Measurements from ENCODE around the gene ZNF784.

Gene ZNF784

DNA sequence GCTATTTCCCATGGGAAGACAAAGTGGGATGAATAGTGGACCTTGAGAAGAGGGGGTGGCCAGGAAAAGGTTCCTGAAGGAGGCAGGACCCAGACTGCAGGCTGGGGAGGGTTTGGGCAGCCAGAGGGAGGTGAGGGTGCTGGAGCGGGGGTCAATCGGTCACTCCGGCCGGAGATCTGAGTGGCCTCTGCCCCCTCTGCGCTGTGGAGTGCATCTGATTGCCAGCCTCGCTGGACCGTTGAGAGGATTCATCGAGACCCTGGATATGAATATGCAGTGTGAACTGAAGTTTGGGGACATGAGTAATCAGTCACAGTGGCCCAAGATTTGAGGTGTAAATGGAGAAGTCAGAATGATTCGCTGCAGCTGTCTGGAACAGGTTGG, 11.0 kb upstream of the ZNF784 start:
- peak overlapping the region; percentile 93 for H3K4me3 ChIP-seq (ENCODE audit: extremely low read depth, insufficient read depth, low read length, poor library complexity, severe bottlenecking)
- peak overlapping the region; percentile 91 for H3K27ac ChIP-seq (ENCODE audit: low read depth, low read length, severe bottlenecking)
- H3K4me1 ChIP-seq (ENCODE audit: control insufficient read depth, insufficient read depth, low read length, poor library complexity, severe bottlenecking) = peaks cover 10% of the 10 kb centered on the region
- WGBS, 2 experiments (ENCODE audit: insufficient coverage in 2 of 2) = 8% methylated on average over 6 to 9 of the region's 9 CpGs
- no peaks in the 10 kb centered on the region for H3K9me3 ChIP-seq (ENCODE audit: control insufficient read depth, low read length)
- H3K36me3 ChIP-seq (ENCODE audit: control insufficient read depth, insufficient read depth, low read length) = peaks cover 19% of the 10 kb centered on the region

DNA sequence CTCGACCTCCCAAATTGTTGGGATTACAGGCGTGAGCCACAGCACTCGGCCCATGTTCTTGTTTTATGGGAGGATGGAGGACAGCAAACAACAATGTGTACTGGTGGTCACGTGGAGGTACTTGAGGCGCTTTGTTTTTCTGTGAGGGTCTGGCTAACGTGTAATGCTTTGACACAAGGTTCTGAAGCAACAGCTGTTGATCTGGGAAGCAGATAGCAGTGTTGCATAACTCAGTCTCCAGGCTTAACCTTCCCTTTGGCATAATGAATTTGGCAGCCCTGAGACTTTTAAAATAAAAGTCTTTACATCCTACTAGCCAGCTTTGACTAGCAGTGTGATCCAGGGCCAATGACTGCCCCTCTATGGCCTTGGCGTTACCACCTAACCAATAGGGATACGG, 9.5 kb upstream of the ZNF784 start:
- H3K4me3 ChIP-seq (ENCODE audit: extremely low read depth, insufficient read depth, low read length, poor library complexity, severe bottlenecking) = no peak overlapping the region

DNA sequence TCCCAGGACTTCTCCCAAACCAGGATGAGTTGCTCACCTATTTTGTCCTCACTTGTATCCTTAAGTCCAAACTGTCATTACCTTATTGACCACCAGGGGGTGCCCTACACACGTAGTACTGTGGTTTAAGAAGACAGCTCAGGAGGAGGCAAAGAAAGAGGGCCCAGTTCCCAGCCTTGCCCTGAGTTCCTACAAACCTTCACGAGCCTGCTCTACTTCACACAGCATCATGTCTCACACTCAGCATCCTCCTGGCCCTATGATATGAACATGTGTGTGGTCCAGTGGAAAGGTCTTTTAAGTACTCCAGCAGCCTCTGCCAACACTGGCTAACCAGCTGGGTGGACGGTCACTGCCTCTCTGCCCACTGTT, 8.1 kb upstream of the ZNF784 start:
- Histone ChIP-seq H3K9me3 (ENCODE audit: control insufficient read depth, low read length) (no peaks in the 10 kb centered on the region), H3K36me3 (ENCODE audit: control insufficient read depth, insufficient read depth, low read length) (peaks cover 5% of the 10 kb centered on the region), H3K27ac (ENCODE audit: low read depth, low read length, severe bottlenecking) (no peak overlapping the region), H3K4me3 (ENCODE audit: extremely low read depth, insufficient read depth, low read length, poor library complexity, severe bottlenecking) (no peak overlapping the region), H3K4me1 (ENCODE audit: control insufficient read depth, insufficient read depth, low read length, poor library complexity, severe bottlenecking) (peaks cover 10% of the 10 kb centered on the region)
- 42 to 90% methylated on average over 1 to 2 of the region's 3 CpGs for WGBS, 2 experiments (ENCODE audit: insufficient coverage in 2 of 2)

More for the DNA sequence above, 9.5 kb upstream of the ZNF784 start:
- Histone ChIP-seq H3K36me3 (ENCODE audit: control insufficient read depth, insufficient read depth, low read length) (peaks cover 19% of the 10 kb centered on the region), H3K4me1 (ENCODE audit: control insufficient read depth, insufficient read depth, low read length, poor library complexity, severe bottlenecking) (peaks cover 10% of the 10 kb centered on the region), H3K9me3 (ENCODE audit: control insufficient read depth, low read length) (no peaks in the 10 kb centered on the region), H3K27ac (ENCODE audit: low read depth, low read length, severe bottlenecking) (no peak overlapping the region)
- WGBS, 2 experiments (ENCODE audit: insufficient coverage in 2 of 2) = 97 to 98% methylated on average over 6 to 7 of the region's 8 CpGs

DNA sequence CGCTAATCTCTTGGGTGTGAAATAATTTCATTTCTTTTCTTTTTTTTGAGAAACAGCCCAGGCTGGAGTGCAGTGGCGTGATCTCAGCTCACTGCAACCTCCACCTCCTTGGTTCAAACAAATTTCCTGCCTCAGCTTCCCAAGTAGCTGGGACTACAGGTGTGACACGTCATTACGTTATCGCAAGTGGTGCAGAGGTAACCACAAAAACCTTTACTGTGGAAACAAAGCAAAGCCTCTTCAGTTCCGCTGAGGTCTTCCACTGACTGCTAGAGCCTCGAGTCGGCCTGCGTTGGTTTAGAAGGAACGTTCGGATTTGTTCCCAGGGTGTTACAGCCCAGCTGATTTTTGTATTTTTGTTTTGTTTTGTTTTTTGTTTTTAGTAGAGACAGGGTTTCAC, 2.0 kb upstream of the ZNF784 start:
- Histone ChIP-seq H3K36me3 (ENCODE audit: control insufficient read depth, insufficient read depth, low read length) (peaks cover 2% of the 10 kb centered on the region), H3K4me1 (ENCODE audit: control insufficient read depth, insufficient read depth, low read length, poor library complexity, severe bottlenecking) (no peaks in the 10 kb centered on the region), H3K9me3 (ENCODE audit: control insufficient read depth, low read length) (no peaks in the 10 kb centered on the region), H3K27ac (ENCODE audit: low read depth, low read length, severe bottlenecking) (no peak overlapping the region), H3K4me3 (ENCODE audit: extremely low read depth, insufficient read depth, low read length, poor library complexity, severe bottlenecking) (no peak overlapping the region)
- WGBS, 2 experiments (ENCODE audit: insufficient coverage in 2 of 2) = 82 to 93% methylated on average over 9 to 10 of the region's 11 CpGs

DNA sequence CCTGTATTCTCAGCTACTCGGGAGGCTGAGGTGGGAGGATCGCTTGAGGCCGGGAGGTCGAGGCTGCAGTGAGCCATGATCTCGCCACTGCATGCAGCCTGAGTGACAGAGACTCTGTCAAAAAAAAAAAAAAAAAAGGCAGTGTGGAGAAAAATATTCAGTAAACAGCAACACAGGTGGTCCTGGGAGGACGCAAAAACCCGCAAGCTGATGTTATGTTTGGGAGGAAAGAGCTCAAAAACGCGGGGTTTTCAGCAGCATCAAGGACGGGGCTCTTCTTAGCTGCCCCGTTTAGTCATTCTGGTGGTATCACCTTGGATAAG, 599 bp upstream of the ZNF784 start:
- peaks cover 9% of the 10 kb centered on the region for H3K36me3 ChIP-seq (ENCODE audit: control insufficient read depth, insufficient read depth, low read length)
- H3K4me3 ChIP-seq (ENCODE audit: extremely low read depth, insufficient read depth, low read length, poor library complexity, severe bottlenecking) = peak overlapping the region; percentile 56
- H3K4me1 ChIP-seq (ENCODE audit: control insufficient read depth, insufficient read depth, low read length, poor library complexity, severe bottlenecking) = no peaks in the 10 kb centered on the region
- no peak overlapping the region for H3K27ac ChIP-seq (ENCODE audit: low read depth, low read length, severe bottlenecking)
- H3K9me3 ChIP-seq (ENCODE audit: control insufficient read depth, low read length) = no peaks in the 10 kb centered on the region
- 60% methylated on average over 11 of the region's 11 CpGs; no CpG with 5 or more reads in 1 of the 2 experiments for WGBS, 2 experiments (ENCODE audit: insufficient coverage in 2 of 2)

DNA sequence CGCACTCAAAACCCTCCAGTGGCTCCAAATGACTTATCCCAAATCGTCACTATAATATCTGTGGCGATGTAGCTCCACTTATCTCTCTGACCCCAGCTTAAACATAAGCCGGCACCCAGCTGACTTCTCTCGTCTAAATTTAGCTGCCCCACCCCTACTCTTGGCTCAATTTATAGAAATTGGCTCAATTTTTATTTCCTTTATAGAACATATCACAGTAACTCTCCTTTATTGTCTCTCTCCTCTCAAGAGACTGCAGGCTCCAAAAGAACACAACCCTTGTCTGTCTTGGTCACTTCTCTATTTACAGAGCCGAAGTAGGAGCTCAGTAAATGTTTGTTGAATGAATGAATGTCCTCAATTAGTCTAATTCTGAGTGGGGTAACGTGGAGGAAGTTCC, 805 bp downstream of the ZNF784 start:
- Histone ChIP-seq H3K27ac (ENCODE audit: low read depth, low read length, severe bottlenecking) (peak overlapping the region; percentile 5), H3K9me3 (ENCODE audit: control insufficient read depth, low read length) (no peaks in the 10 kb centered on the region)

DNA sequence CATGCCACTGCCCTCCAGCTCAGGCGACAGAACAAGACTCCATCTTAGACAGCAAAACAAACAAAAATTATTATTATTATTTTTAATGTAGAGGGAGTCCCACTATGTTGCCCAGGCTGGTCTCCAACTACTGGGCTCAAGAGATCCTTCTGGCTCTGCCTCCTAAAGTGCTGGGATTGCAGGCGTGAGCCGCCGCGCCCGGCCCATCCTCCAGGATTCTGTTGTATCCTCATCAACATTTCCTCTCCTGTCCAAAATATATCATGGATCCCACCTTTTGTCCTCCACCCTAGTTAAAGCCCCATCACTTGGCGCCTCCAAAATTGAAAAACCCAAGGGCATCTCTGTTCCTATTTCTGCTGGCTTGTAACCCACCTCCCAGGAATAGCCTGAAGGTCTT, 1.2 kb downstream of the ZNF784 start:
- Histone ChIP-seq H3K9me3 (ENCODE audit: control insufficient read depth, low read length) (no peaks in the 10 kb centered on the region), H3K4me1 (ENCODE audit: control insufficient read depth, insufficient read depth, low read length, poor library complexity, severe bottlenecking) (no peaks in the 10 kb centered on the region), H3K27ac (ENCODE audit: low read depth, low read length, severe bottlenecking) (no peak overlapping the region), H3K36me3 (ENCODE audit: control insufficient read depth, insufficient read depth, low read length) (peaks cover 13% of the 10 kb centered on the region), H3K4me3 (ENCODE audit: extremely low read depth, insufficient read depth, low read length, poor library complexity, severe bottlenecking) (no peak overlapping the region)
- 95 to 100% methylated on average over 4 to 6 of the region's 7 CpGs for WGBS, 2 experiments (ENCODE audit: insufficient coverage in 2 of 2)

More for the DNA sequence above, 805 bp downstream of the ZNF784 start:
- H3K4me1 ChIP-seq (ENCODE audit: control insufficient read depth, insufficient read depth, low read length, poor library complexity, severe bottlenecking) = no peaks in the 10 kb centered on the region
- peak overlapping the region; percentile 56 for H3K4me3 ChIP-seq (ENCODE audit: extremely low read depth, insufficient read depth, low read length, poor library complexity, severe bottlenecking)
- WGBS, 2 experiments (ENCODE audit: insufficient coverage in 2 of 2) = 91 to 92% methylated on average over 5 to 6 of the region's 7 CpGs
- peaks cover 13% of the 10 kb centered on the region for H3K36me3 ChIP-seq (ENCODE audit: control insufficient read depth, insufficient read depth, low read length)

DNA sequence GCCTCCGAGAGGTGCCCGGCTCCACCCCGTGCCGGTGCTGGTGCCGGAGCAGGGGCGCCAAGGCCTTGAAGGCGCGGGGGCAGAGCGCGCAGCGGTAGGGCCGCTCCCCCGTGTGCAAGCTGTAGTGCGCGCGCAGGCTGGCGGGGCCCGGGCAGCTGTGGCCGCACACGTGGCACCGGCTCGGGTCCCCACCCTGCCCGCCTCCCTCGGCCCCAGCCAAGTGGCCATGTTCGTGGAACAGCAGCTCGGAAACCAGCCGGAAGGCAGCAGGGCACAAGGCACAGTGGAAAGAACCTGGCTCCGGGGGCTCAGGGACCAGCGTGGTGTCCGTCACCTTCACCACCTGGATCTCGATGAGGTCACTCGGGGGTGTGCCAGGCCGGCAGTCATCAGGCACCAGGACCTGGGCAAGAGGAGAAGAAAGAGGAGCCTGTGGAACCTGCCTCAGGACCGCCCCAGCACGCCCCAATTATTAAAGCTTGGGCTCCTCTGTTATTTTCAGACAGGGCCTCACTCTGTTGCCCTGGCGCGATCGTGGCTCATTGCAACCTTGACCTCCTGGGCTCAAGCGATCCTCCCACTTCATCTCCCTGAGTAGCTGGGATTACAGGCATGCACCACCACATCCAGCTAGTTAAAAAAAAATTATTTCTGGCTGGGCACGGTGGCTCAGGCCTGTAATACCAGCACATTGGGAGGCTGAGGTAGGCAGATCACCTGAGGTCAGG, 2.0 kb downstream of the ZNF784 start:
- Histone ChIP-seq H3K36me3 (ENCODE audit: control insufficient read depth, insufficient read depth, low read length) (peaks cover 19% of the 10 kb centered on the region), H3K27ac (ENCODE audit: low read depth, low read length, severe bottlenecking) (no peak overlapping the region), H3K4me3 (ENCODE audit: extremely low read depth, insufficient read depth, low read length, poor library complexity, severe bottlenecking) (no peak overlapping the region), H3K9me3 (ENCODE audit: control insufficient read depth, low read length) (no peaks in the 10 kb centered on the region), H3K4me1 (ENCODE audit: control insufficient read depth, insufficient read depth, low read length, poor library complexity, severe bottlenecking) (no peaks in the 10 kb centered on the region)
- 97% methylated on average over 30 to 40 of the region's 40 CpGs for WGBS, 2 experiments (ENCODE audit: insufficient coverage in 2 of 2)

DNA sequence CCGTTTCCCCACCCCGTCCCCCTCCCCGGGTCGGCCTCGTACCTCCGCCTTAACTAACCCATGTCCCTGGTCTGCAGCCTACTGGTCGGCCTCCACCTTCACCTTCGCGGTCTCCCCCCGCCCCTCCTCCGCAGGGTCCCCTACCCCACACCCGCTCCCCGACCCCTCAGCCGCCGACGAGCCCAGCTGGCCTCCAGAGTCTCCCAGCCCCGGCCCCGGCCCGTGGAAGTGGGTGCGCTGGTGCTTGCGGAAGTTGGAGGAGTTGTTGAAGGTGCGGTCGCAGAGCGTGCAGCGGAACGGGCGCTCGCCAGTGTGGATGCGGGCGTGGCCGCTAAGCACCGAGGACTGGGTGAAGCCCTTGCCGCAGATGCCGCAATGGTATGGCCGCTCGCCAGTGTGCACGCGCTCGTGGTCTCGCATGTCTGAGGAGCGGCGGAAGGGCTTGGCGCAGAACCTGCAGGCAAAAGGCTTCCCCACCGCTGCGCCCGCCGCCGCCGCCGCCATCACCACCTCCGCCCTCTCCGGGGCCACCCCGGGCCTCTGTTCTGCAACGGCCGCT, 2.6 kb downstream of the ZNF784 start:
- H3K36me3 ChIP-seq (ENCODE audit: control insufficient read depth, insufficient read depth, low read length) = peaks cover 25% of the 10 kb centered on the region
- H3K4me3 ChIP-seq (ENCODE audit: extremely low read depth, insufficient read depth, low read length, poor library complexity, severe bottlenecking) = no peak overlapping the region
- WGBS, 2 experiments (ENCODE audit: insufficient coverage in 2 of 2) = 96 to 97% methylated on average over 36 to 47 of the region's 55 CpGs
- no peak overlapping the region for H3K27ac ChIP-seq (ENCODE audit: low read depth, low read length, severe bottlenecking)
- H3K9me3 ChIP-seq (ENCODE audit: control insufficient read depth, low read length) = no peaks in the 10 kb centered on the region
- H3K4me1 ChIP-seq (ENCODE audit: control insufficient read depth, insufficient read depth, low read length, poor library complexity, severe bottlenecking) = no peaks in the 10 kb centered on the region

DNA sequence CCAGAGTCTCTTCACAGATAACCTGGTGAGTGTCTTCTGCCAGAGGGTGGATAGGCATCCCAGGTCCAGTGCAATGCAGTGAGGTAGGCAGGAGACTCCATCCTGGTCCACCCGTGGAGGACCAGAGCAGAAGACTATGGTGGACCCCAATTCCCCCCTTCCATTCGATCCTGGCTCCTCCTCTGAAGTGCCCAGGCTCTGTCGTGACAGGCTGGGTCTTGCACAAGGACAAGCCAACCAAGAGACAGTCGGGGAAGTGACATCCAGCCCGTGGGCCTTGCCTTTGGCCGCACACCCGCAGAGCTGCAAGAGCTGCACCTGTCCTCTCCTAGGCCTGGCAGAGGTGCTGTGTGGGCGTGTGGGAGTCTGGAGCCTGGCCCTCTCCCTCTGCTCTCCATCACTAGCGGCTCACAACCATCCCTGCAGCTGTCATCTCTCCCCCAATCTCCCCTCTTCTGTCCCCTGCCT, 3.1 kb downstream of the ZNF784 start:
- H3K9me3 ChIP-seq (ENCODE audit: control insufficient read depth, low read length) = no peaks in the 10 kb centered on the region
- peaks cover 30% of the 10 kb centered on the region for H3K36me3 ChIP-seq (ENCODE audit: control insufficient read depth, insufficient read depth, low read length)
- H3K4me1 ChIP-seq (ENCODE audit: control insufficient read depth, insufficient read depth, low read length, poor library complexity, severe bottlenecking) = no peaks in the 10 kb centered on the region
- no peak overlapping the region for H3K27ac ChIP-seq (ENCODE audit: low read depth, low read length, severe bottlenecking)
- no peak overlapping the region for H3K4me3 ChIP-seq (ENCODE audit: extremely low read depth, insufficient read depth, low read length, poor library complexity, severe bottlenecking)
- WGBS, 2 experiments (ENCODE audit: insufficient coverage in 2 of 2) = 93 to 96% methylated on average over 3 to 8 of the region's 9 CpGs

Measured in mesodermal cell (in vitro differentiated cells).